ENCODE results near the gene PLPPR5. TPM values are rescaled to one million over a fixed set of nuclear protein-coding genes. Genes with fewer than 3 reads are reported as not detected.
"Not testable (repeated sequence)": the region's sequence is repeated elsewhere in the genome, so short reads cannot be mapped to it uniquely, and the experiment has no call there.

Gene PLPPR5
- total RNA-seq, 1 donor from 2014 or later, result not detected

DNA sequence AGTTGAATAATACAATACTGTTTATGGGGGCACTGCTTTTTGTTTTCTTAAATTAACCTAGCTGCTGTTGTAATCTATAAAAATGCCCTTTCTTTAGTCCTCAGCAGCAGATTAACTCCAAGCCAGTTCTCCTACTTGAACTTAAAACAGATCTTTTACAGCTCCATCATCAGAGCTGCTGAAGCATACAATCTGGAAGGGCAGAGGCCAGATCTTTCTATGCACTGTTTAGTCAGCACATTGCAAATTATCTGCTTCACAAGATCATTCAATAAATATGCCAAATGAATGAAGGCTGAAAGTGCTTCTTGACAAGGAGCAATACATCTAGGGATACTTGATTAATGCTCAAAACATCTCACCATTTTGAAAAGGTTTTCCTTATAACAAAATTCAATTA is 115.8 kb downstream of the PLPPR5 start:
- no peak for ATAC-seq (ENCODE audit: low read depth)
- no peaks in the 10 kb centered on the region for H3K27me3 Mint-ChIP-seq
- H3K4me1 Mint-ChIP-seq, result no peaks in the 10 kb centered on the region
- H3K4me3 Mint-ChIP-seq, result no peak overlapping the region
- no peak for DNase-seq
- H3K9me3 Mint-ChIP-seq, result no peaks in the 10 kb centered on the region
- H3K36me3 Mint-ChIP-seq (ENCODE audit: low read depth), result no peaks in the 10 kb centered on the region
- CTCF ChIA-PET, result no interaction called here
- POLR2A ChIA-PET, result no interaction called here
- TF ChIP-seq, protein P1, sequence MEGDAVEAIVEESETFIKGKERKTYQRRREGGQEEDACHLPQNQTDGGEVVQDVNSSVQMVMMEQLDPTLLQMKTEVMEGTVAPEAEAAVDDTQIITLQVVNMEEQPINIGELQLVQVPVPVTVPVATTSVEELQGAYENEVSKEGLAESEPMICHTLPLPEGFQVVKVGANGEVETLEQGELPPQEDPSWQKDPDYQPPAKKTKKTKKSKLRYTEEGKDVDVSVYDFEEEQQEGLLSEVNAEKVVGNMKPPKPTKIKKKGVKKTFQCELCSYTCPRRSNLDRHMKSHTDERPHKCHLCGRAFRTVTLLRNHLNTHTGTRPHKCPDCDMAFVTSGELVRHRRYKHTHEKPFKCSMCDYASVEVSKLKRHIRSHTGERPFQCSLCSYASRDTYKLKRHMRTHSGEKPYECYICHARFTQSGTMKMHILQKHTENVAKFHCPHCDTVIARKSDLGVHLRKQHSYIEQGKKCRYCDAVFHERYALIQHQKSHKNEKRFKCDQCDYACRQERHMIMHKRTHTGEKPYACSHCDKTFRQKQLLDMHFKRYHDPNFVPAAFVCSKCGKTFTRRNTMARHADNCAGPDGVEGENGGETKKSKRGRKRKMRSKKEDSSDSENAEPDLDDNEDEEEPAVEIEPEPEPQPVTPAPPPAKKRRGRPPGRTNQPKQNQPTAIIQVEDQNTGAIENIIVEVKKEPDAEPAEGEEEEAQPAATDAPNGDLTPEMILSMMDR (IDR thresholded peaks at IDR 0.05), result no peak
- intact Hi-C loops (cut with micrococcal nuclease), result no loop called here
- no peak overlapping the region for H3K27ac Mint-ChIP-seq

DNA sequence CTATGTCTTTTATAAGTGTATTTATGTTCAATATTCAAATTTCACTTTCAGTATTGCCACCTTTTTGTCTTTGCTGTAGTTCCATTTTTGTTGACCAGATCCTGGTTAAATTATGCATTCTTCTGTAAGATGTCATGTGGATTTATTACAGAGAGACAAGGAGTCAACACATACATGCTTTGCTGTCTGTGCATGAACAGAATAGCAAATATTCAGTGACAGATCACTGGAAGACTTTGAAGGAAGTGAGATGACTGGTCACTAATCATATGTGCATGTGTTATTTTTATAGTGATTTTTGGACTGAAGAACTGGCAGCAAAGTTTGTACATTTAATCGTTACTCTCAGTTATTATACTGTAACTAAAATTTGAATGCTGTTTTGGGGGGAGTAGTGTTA is 117.2 kb downstream of the PLPPR5 start:
- ChIA-PET CTCF (no interaction called here), POLR2A (no interaction called here)
- Mint-ChIP-seq H3K36me3 (ENCODE audit: low read depth) (no peaks in the 10 kb centered on the region), H3K4me3 (no peak overlapping the region), H3K4me1 (no peaks in the 10 kb centered on the region), H3K27me3 (no peaks in the 10 kb centered on the region), H3K27ac (no peak overlapping the region), H3K9me3 (no peaks in the 10 kb centered on the region)
- intact Hi-C loops (cut with micrococcal nuclease), result no loop called here
- DNase-seq (no peak), ATAC-seq (ENCODE audit: low read depth) (no peak)
- TF ChIP-seq, protein P1 (IDR thresholded peaks at IDR 0.05), result no peak

DNA sequence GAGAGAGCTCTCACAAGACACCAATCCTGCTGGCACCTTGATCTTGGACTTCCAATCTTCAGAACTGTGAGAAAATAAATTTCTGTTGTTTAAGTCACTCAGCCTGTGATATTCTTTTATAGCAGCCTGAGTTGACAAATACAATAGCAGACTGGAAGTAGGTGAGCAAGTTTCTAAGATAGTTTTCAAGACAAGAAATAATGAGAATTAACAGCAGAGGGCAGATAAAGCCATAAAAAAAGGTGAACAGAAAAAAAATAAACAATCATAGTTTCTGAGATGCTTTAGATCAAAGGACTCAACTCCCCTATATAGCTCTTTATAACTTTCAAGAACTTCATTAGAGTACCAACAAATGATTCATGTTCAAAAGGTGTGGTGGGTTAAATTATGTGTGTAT is 119.8 kb downstream of the PLPPR5 start:
- no peak for DNase-seq
- TF ChIP-seq, protein P1 (IDR thresholded peaks at IDR 0.05), result no peak
- peaks cover 2% of the 10 kb centered on the region for H3K27me3 Mint-ChIP-seq
- no peaks in the 10 kb centered on the region for H3K4me1 Mint-ChIP-seq
- intact Hi-C loops (cut with micrococcal nuclease), result no loop called here
- POLR2A ChIA-PET, result no interaction called here
- H3K27ac Mint-ChIP-seq, result no peak overlapping the region
- H3K36me3 Mint-ChIP-seq (ENCODE audit: low read depth), result no peaks in the 10 kb centered on the region
- H3K9me3 Mint-ChIP-seq, result no peaks in the 10 kb centered on the region
- no peak for ATAC-seq (ENCODE audit: low read depth)
- no peak overlapping the region for H3K4me3 Mint-ChIP-seq
- CTCF ChIA-PET, result no interaction called here

DNA sequence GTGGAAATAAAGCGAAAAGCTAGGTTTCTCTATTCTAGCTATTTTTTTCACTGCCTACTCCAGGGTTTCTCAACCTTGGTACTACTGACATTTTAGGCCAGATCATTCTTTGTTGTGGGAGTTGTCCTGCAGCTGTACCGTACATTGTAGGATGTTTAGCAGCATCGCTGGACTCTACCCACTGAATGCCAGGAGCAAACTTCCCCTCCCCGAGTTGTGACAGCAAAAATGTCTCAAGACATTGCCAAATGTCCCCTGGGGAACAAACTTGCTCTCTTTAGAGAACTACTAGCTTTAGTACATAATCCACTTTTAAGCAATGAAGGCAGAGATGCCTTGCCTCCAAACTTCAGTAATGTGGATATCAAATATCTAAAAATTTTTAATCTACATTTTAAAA is 122.8 kb downstream of the PLPPR5 start:
- Mint-ChIP-seq H3K4me3 (no peak overlapping the region), H3K9me3 (no peaks in the 10 kb centered on the region), H3K27ac (no peak overlapping the region), H3K4me1 (no peaks in the 10 kb centered on the region), H3K36me3 (ENCODE audit: low read depth) (no peaks in the 10 kb centered on the region), H3K27me3 (peaks cover 2% of the 10 kb centered on the region)
- CTCF ChIA-PET, result interaction anchor here (0.6 kb wide), 1 partner anchor 15 kb away, joined by 3 read pairs; no protein-coding TSS in a partner anchor
- intact Hi-C loops (cut with micrococcal nuclease), result no loop called here
- ATAC-seq (ENCODE audit: low read depth), result no peak
- TF ChIP-seq, protein P1 (IDR thresholded peaks at IDR 0.05), result no peak
- POLR2A ChIA-PET, result no interaction called here
- DNase-seq, result no peak

DNA sequence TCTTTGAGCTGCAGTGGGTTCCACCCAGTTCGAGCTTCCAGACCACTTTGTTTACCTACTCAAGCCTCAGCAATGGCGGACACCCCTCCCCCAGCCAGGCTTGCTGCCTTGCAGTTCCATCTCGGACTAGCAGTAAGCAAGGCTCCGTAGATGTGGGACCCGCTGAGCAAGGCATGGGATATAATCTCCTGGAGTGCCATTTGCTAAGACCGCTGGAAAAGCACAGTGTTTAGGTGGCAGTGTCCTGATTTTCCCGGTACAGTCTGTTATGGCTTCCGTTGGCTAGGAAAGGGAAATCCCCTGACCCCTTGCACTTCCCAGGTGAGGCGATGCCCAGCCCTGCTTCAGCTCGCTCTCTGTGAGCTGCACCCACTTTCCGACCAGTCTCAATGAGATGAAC is 123.4 kb downstream of the PLPPR5 start:
- H3K27ac Mint-ChIP-seq, result not testable (repeated sequence)

DNA sequence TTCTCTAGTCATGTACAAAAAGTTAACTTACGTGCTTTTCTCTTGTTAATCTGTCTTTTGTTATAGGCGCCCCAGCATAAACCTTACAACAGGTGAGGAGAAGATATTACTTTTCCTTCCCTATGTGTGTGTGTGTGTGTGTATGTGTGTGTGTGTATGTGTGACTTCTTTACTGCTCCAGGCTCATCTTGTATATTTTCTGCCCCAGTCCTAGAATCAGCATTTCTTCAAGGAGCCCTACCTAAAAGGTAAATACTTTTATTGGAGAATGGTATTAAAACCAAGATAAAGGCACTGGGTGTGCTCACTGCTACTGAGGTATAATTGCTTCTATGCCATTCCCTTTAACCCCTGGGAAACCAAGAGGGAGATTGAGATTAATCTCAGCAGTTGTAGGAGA is 129.8 kb downstream of the PLPPR5 start:
- H3K27me3 Mint-ChIP-seq, result no peaks in the 10 kb centered on the region
- DNase-seq, result no peak
- H3K4me3 Mint-ChIP-seq, result no peak overlapping the region
- intact Hi-C loops (cut with micrococcal nuclease), result loop anchor here (5.0 kb wide), 2 partner anchors 78 to 1162 kb away; a partner anchor contains a TSS
- ChIA-PET CTCF (no interaction called here), POLR2A (no interaction called here)
- peaks cover 24% of the 10 kb centered on the region for H3K9me3 Mint-ChIP-seq
- H3K36me3 Mint-ChIP-seq (ENCODE audit: low read depth), result peaks cover 4% of the 10 kb centered on the region
- ATAC-seq (ENCODE audit: low read depth), result no peak
- no peak overlapping the region for H3K27ac Mint-ChIP-seq
- TF ChIP-seq, protein P1 (IDR thresholded peaks at IDR 0.05), result no peak
- H3K4me1 Mint-ChIP-seq, result peaks cover 22% of the 10 kb centered on the region

More for the DNA sequence above, 123.4 kb downstream of the PLPPR5 start:
- ATAC-seq (ENCODE audit: low read depth); DNase-seq; H3K36me3 Mint-ChIP-seq (ENCODE audit: low read depth); H3K4me3 Mint-ChIP-seq; CTCF ChIA-PET; POLR2A ChIA-PET; intact Hi-C loops (cut with micrococcal nuclease); H3K9me3 Mint-ChIP-seq; H3K27me3 Mint-ChIP-seq; H3K4me1 Mint-ChIP-seq: not testable (repeated sequence)
